Panc1 (cell line): ENCODE results near the gene PFN2. TPM values are rescaled to one million over a fixed set of nuclear protein-coding genes. Genes with fewer than 3 reads are reported as not detected.

Experiments
- ATAC-seq: fragments of 200-7000 bp; cut with Tn5 transposase; 2 replicates; pipeline ENCODE4 v1.9.1; 2020; ENCODE audit warnings: mild to moderate bottlenecking, moderate library complexity
- BruUV-seq: library from RNA; stranded (reverse); fragments of 400-500 nt; replicated peaks from 2 replicates; lab custom pipeline; 2021; lab: Mats Ljungman, UMichigan
- CTCF ChIA-PET: fragments of 300-600 bp; sonication (Branson Sonifier 250); formaldehyde crosslinking; loops from one replicate; lab custom pipeline; 2022; ENCODE audit warnings: antibody characterized with exemption; lab: Charles Lee
- POLR2A ChIA-PET: fragments of 300-600 bp; sonication (Branson Sonifier 250); formaldehyde crosslinking; loops from one replicate; lab custom pipeline; 2022; ENCODE audit warnings: antibody characterized with exemption; lab: Charles Lee
- DNase-seq: peaks from one replicate; pipeline ENCODE4 v3.0.0-alpha.2; 2010; ENCODE audit warnings: low read depth, low spot score
- H3K27ac ChIP-seq: 2 replicates; pipeline ENCODE4 v1.5.1; 2011; ENCODE audit warnings: mild to moderate bottlenecking, low read length, inconsistent platforms
- H3K27me3 ChIP-seq: fragments of 200-500 bp; sonication (Bioruptor generic); 2 replicates; pipeline ENCODE4 v1.6.0; 2014; ENCODE audit warnings: low read length, inconsistent platforms; ENCODE audit not compliant: control insufficient read depth, insufficient read depth
- H3K36me3 ChIP-seq: fragments of 200-500 bp; sonication (Bioruptor generic); 2 replicates; pipeline ENCODE4 v1.5.1; 2014; ENCODE audit warnings: inconsistent platforms, mild to moderate bottlenecking, low read length, moderate library complexity; ENCODE audit not compliant: control insufficient read depth, insufficient read depth
- H3K4me1 ChIP-seq: 2 replicates; pipeline ENCODE4 v1.5.1; 2011; ENCODE audit warnings: inconsistent platforms, mild to moderate bottlenecking, low read length, moderate library complexity; ENCODE audit not compliant: control insufficient read depth, insufficient read depth
- H3K4me3 ChIP-seq, 2 experiments: 2 replicates each; pipeline ENCODE4 v1.5.1; 2011 to 2012; ENCODE audit warnings: low read depth in 2 of 2, low read length in 2 of 2, mild to moderate bottlenecking in 2 of 2, inconsistent platforms in 1 of 2, moderate library complexity in 1 of 2
- H3K9me3 ChIP-seq: fragments of 200-500 bp; sonication (Bioruptor generic); 2 replicates; pipeline ENCODE4 v1.5.1; 2014; ENCODE audit warnings: low read depth, mild to moderate bottlenecking, inconsistent platforms, low read length, moderate library complexity; ENCODE audit not compliant: control insufficient read depth, insufficient read depth
- CTCF ChIP-seq: fragments of 450-650 bp; IDR thresholded peaks from 2 replicates; pipeline ENCODE4 v1.5.1; 2017; ENCODE audit warnings: mild to moderate bottlenecking
- POLR2AphosphoS5 ChIP-seq: IDR thresholded peaks from 2 replicates; pipeline ENCODE4 v1.6.1; 2012; ENCODE audit warnings: mild to moderate bottlenecking, low read depth, low read length, moderate library complexity
- REST ChIP-seq, 2 experiments: IDR thresholded peaks; 2 replicates each; pipeline ENCODE4 v1.6.1; 2011 to 2012; ENCODE audit warnings: low read depth in 2 of 2, control low read depth in 1 of 2, low read length in 1 of 2, mild to moderate bottlenecking in 1 of 2, moderate library complexity in 1 of 2; ENCODE audit not compliant: insufficient read depth in 1 of 2
- SIN3A ChIP-seq: IDR thresholded peaks from 2 replicates; pipeline ENCODE4 v1.6.1; 2012; ENCODE audit warnings: low read depth, mild to moderate bottlenecking, low read length, moderate library complexity, borderline replicate concordance; ENCODE audit not compliant: insufficient read depth
- TCF7L2 ChIP-seq: IDR thresholded peaks from 2 replicates; pipeline ENCODE4 v1.6.1; 2011; ENCODE audit warnings: mild to moderate bottlenecking, low read depth, low read length, inconsistent platforms
- in situ Hi-C: cut with HindIII; loops from 2 replicates; pipeline ENCODE4 v1.10.0; 2016; ENCODE audit warnings: low sequenced_read_pairs, low pct_unique_long_range_greater_than_20kb
- intact Hi-C: fragments of 100-400 bp; cut with micrococcal nuclease; formaldehyde crosslinking; loops from one replicate; pipeline ENCODE4 v1.10.0; 2022; ENCODE audit not compliant: unreplicated experiment
- total RNA-seq: library from RNA; stranded (reverse); gene quantifications from one replicate; pipeline ENCODE4 v1.2.1, GENCODE V29; 2021; ENCODE audit not compliant: unreplicated experiment

Gene PFN2
- total RNA-seq, 1 experiment from 2014 or later: 220 TPM

GRCh38 chr3:149933858-149934257, 36.8 kb downstream of the PFN2 start:
- TF ChIP-seq SIN3A (no peak), TCF7L2 (no peak), REST (IDR thresholded peaks at IDR 0.05; ENCODE audit: insufficient read depth in 1 of 2, low read depth in 2 of 2, low read length in 1 of 2) (no peak), CTCF (no peak), POLR2AphosphoS5 (no peak)

DNA sequence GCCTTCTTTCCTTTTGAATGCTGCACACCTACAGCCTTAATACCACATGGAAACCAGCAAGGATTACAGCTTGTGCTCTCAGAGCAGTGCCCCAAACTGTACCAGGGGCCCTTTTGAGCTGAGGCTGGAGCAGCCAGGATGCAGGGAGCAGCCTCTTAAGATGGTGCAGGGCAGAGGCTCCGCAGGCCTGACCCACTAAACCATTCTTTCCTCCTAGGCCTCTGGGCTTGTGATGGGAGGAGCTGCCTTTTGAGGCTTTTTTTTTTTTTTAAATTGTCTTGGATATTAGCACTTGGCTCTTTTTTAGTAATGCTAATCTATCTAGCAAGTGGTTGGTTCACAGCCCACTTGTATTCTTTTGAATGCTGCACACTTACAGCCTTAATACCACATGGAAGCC, 37.7 kb downstream of the PFN2 start:
- intact Hi-C loops (no loop called here), in situ Hi-C loops (no loop called here)
- Histone ChIP-seq H3K4me3 (no peak overlapping the region), H3K36me3 (no peaks in the 10 kb centered on the region), H3K27me3 (no peaks in the 10 kb centered on the region), H3K27ac (no peak overlapping the region), H3K9me3 (no peaks in the 10 kb centered on the region), H3K4me1 (peaks cover 5% of the 10 kb centered on the region; the same call in 1 of the 2 replicates)
- ATAC-seq (no peak), DNase-seq (no peak)
- no TSS peak for BruUV-seq
- POLR2A ChIA-PET: interaction anchor here (0.6 to 0.7 kb wide), 2 partner anchors 37 to 295 kb away, joined by 3 to 4 read pairs; no protein-coding TSS in a partner anchor
- CTCF ChIA-PET: no interaction called here
- no peak for TF ChIP-seq REST (IDR thresholded peaks at IDR 0.05; ENCODE audit: insufficient read depth in 1 of 2, low read depth in 2 of 2, low read length in 1 of 2)
- no peak for TF ChIP-seq POLR2AphosphoS5
- TF ChIP-seq CTCF: no peak

More at GRCh38 chr3:149933858-149934257, 36.8 kb downstream of the PFN2 start:
- Histone ChIP-seq H3K27me3 (no peaks in the 10 kb centered on the region), H3K9me3 (no peaks in the 10 kb centered on the region), H3K4me1 (peaks cover 5% of the 10 kb centered on the region; the same call in 1 of the 2 replicates), H3K36me3 (no peaks in the 10 kb centered on the region), H3K27ac (no peak overlapping the region), H3K4me3 (no peak overlapping the region)
- no peak for ATAC-seq
- intact Hi-C loops: no loop called here
- BruUV-seq: no TSS peak
- in situ Hi-C loops: no loop called here
- DNase-seq: no peak
- ChIA-PET CTCF (interaction anchor here (0.6 kb wide), 1 partner anchor 274 kb away, joined by 3 read pairs; no protein-coding TSS in a partner anchor), POLR2A (no interaction called here)
